Smooth muscle cell of the brain vasculature (primary cell): ENCODE results near the gene CNPY4.

ENCODE experiments used
- DNase-seq: peaks from one replicate; pipeline ENCODE4 v3.0.0-alpha.2; 2012; ENCODE audit warnings: low read depth, low spot score

The CNPY4 gene

GRCh38 chr7:100091411-100092181, 27.8 kb upstream of the CNPY4 start:
- no peak for DNase-seq

- DNase-seq = no peak
These were observed 26.4 kb upstream of the CNPY4 start for GRCh38 chr7:100093054-100093453.

- no peak for DNase-seq
These were observed 25.9 kb upstream of the CNPY4 start for GRCh38 chr7:100093498-100093897.

GRCh38 chr7:100093925-100094486, 25.4 kb upstream of the CNPY4 start:
- DNase-seq = no peak

- DNase-seq = no peak
These were observed 24.1 kb upstream of the CNPY4 start for GRCh38 chr7:100095289-100095688.

- no peak for DNase-seq
These were observed 23.7 kb upstream of the CNPY4 start for GRCh38 chr7:100095704-100096103.

GRCh38 chr7:100098913-100099312, 20.5 kb upstream of the CNPY4 start:
- no peak for DNase-seq

GRCh38 chr7:100099452-100099851, 20.0 kb upstream of the CNPY4 start:
- DNase-seq = no peak

- peak; percentile 92 for DNase-seq
These were observed 18.9 kb upstream of the CNPY4 start for GRCh38 chr7:100100420-100101015.

GRCh38 chr7:100101016-100101862, 18.2 kb upstream of the CNPY4 start, which contains the start of the genes AP4M1 and MCM7:
AP4M1 (plus strand) TSS chr7:100101643; CDS start chr7:100101715, 72 bp downstream.
MCM7 (minus strand) TSS chr7:100101397; CDS start chr7:100101294, 103 bp downstream.
- peak; percentile 98 for DNase-seq

GRCh38 chr7:100102950-100103840, 16.2 kb upstream of the CNPY4 start:
- no peak for DNase-seq

GRCh38 chr7:100105534-100105933, 13.9 kb upstream of the CNPY4 start:
- no peak for DNase-seq

GRCh38 chr7:100106633-100107032, 12.8 kb upstream of the CNPY4 start:
- DNase-seq = no peak

- no peak for DNase-seq
These were observed 12.2 kb upstream of the CNPY4 start for GRCh38 chr7:100107125-100107737.

- no peak for DNase-seq
These were observed 11.5 kb upstream of the CNPY4 start for GRCh38 chr7:100107890-100108289.

- no peak for DNase-seq
These were observed 9.8 kb upstream of the CNPY4 start for GRCh38 chr7:100109521-100110163.

- DNase-seq = no peak
These were observed 8.3 kb upstream of the CNPY4 start for GRCh38 chr7:100111156-100111555.

GRCh38 chr7:100111914-100112313, 7.5 kb upstream of the CNPY4 start:
- no peak for DNase-seq

GRCh38 chr7:100115026-100115425, 4.4 kb upstream of the CNPY4 start:
- no peak for DNase-seq
